K562 (cell line): ENCODE measurements around the gene NUTM1. TPM values are rescaled to one million over a fixed set of nuclear protein-coding genes. Genes with fewer than 3 reads are reported as not detected.

ENCODE experiments used
- ARHGAP35 ChIP-seq: fragments of 450-650 bp; IDR thresholded peaks from 2 replicates; pipeline ENCODE4 v1.6.1; 2018; ENCODE audit not compliant: partially characterized antibody
- BCOR ChIP-seq: fragments of 450-650 bp; IDR thresholded peaks from 2 replicates; pipeline ENCODE4 v1.6.1; 2016
- BRD4 ChIP-seq: fragments of 200-600 bp; sonication (generic); IDR thresholded peaks from 2 replicates; pipeline ENCODE4 v1.6.1; 2017; ENCODE audit warnings: inconsistent platforms
- CCAR2 ChIP-seq: fragments of 200-400 bp; formaldehyde crosslinking; IDR thresholded peaks from 2 replicates; pipeline ENCODE4 v1.6.1; 2017; ENCODE audit warnings: mild to moderate bottlenecking, low read depth, low read length
- GATAD2A ChIP-seq: fragments of 450-650 bp; IDR thresholded peaks from 2 replicates; pipeline ENCODE4 v1.6.1; 2017
- GATAD2B ChIP-seq: fragments of 450-650 bp; IDR thresholded peaks from 2 replicates; pipeline ENCODE4 v1.6.1; 2017; ENCODE audit warnings: mild to moderate bottlenecking, borderline replicate concordance
- HCFC1 ChIP-seq: IDR thresholded peaks from 2 replicates; pipeline ENCODE4 v1.6.1; 2012; ENCODE audit warnings: low read depth, low read length, improper control_type of control experiment
- HDGF ChIP-seq: fragments of 450-650 bp; IDR thresholded peaks from 2 replicates; pipeline ENCODE4 v1.6.1; 2016
- HIVEP1 ChIP-seq: fragments of 250-450 bp; sonication (Bioruptor Pico); IDR thresholded peaks from 2 replicates; pipeline ENCODE4 v1.4.0; 2020; ENCODE audit warnings: mild to moderate bottlenecking
- KLF6 ChIP-seq: fragments of 250-450 bp; sonication (Bioruptor Pico); IDR thresholded peaks from 2 replicates; pipeline ENCODE4 v1.4.0; 2020; ENCODE audit warnings: mild to moderate bottlenecking, moderate library complexity, borderline replicate concordance
- MYBL2 ChIP-seq, 2 experiments: fragments of 450-650 bp in 1 of 2; sonication (generic) in 1 of 2; formaldehyde crosslinking in 1 of 2; IDR thresholded peaks; 2 replicates each; pipeline versions ENCODE4 v1.6.1 to v1.8.1; 2017 to 2022; ENCODE audit warnings: borderline replicate concordance in 1 of 2, inconsistent platforms in 1 of 2, low read depth in 1 of 2, mild to moderate bottlenecking in 1 of 2, missing genetic modification reagents in 1 of 2, moderate library complexity in 1 of 2
- NR3C1 ChIP-seq: sonication (generic); formaldehyde crosslinking; IDR thresholded peaks from 2 replicates; pipeline ENCODE4 v1.8.1; 2022; ENCODE audit warnings: missing genetic modification reagents
- RB1 ChIP-seq: fragments of 450-650 bp; IDR thresholded peaks from 2 replicates; pipeline ENCODE4 v1.6.1; 2017; ENCODE audit warnings: low read depth, mild to moderate bottlenecking
- SMAD1 ChIP-seq: fragments of 150-350 bp; IDR thresholded peaks from 2 replicates; pipeline ENCODE4 v1.6.1; 2014; ENCODE audit warnings: low read length, low read depth; ENCODE audit not compliant: partially characterized antibody
- SOX6 ChIP-seq: fragments of 450-650 bp; IDR thresholded peaks from 2 replicates; pipeline ENCODE4 v1.6.1; 2014; ENCODE audit warnings: mild to moderate bottlenecking
- TAF7 ChIP-seq: fragments of 450-650 bp; IDR thresholded peaks from 2 replicates; pipeline ENCODE4 v1.6.1; 2016; ENCODE audit warnings: missing genetic modification characterization, missing compliant biosample characterization
- TBL1XR1 ChIP-seq, 2 experiments: IDR thresholded peaks; 2 replicates each; pipeline ENCODE4 v1.6.1; 2012; ENCODE audit warnings: improper control_type of control experiment in 2 of 2, low read length in 2 of 2, mild to moderate bottlenecking in 1 of 2
- U2AF1 ChIP-seq: fragments of 200-400 bp; formaldehyde crosslinking; optimal IDR thresholded peaks from 2 replicates; pipeline ENCODE3; 2017; ENCODE audit warnings: mild to moderate bottlenecking, low read depth, low read length, moderate library complexity
- WHSC1 ChIP-seq: IDR thresholded peaks from one replicate; pipeline ENCODE4 v1.6.1; 2012; ENCODE audit warnings: low read length, control low read depth, inconsistent platforms
- YY1 ChIP-seq, 3 experiments: IDR thresholded peaks; 2 replicates each; pipeline ENCODE4 v1.6.1; 2011; ENCODE audit warnings: low read length in 2 of 3, mild to moderate bottlenecking in 2 of 3, moderate library complexity in 2 of 3, borderline replicate concordance in 1 of 3, control low read depth in 1 of 3, low read depth in 1 of 3; ENCODE audit not compliant: insufficient read depth in 3 of 3, insufficient replicate concordance in 2 of 3, control insufficient read depth in 1 of 3, insufficient read length in 1 of 3; ENCODE audit errors: extremely low read depth in 1 of 3
- ZNF140 ChIP-seq: fragments of 250-450 bp; sonication (Bioruptor Pico); IDR thresholded peaks from 2 replicates; pipeline ENCODE4 v1.8.0; 2021; ENCODE audit warnings: moderate library complexity, mild to moderate bottlenecking, inconsistent platforms
- ZNF224 ChIP-seq: sonication (generic); formaldehyde crosslinking; IDR thresholded peaks from 2 replicates; pipeline ENCODE4 v1.8.0; 2022; ENCODE audit warnings: mild to moderate bottlenecking, missing genetic modification reagents
- ZNF274 ChIP-seq: IDR thresholded peaks from 2 replicates; pipeline ENCODE4 v1.6.1; 2011; ENCODE audit warnings: low read depth, mild to moderate bottlenecking, low read length, moderate library complexity, borderline replicate concordance
- ZNF79 ChIP-seq: fragments of 250-450 bp; sonication (Bioruptor Pico); IDR thresholded peaks from 2 replicates; pipeline ENCODE4 v1.4.0; 2020; ENCODE audit warnings: low read depth, mild to moderate bottlenecking, moderate library complexity
- polyA plus RNA-seq, 8 experiments: library from polyadenylated mRNA; depleted of rRNA in 4 of 8; stranded (reverse) in 5 of 8; unstranded in 3 of 8; fragments of >200 nt; fragmentation: Nextera tagmentation in 2 of 8; fragmentation: Illumina TruSeq in 1 of 8; extraction: Ambion mirVana in 2 of 8; extraction: Trizol in 1 of 8; gene quantifications; 2 replicates each; pipeline versions ENCODE4 v1.2.1 to v1.2.3, GENCODE V29; 2011 to 2014; ENCODE audit warnings: inconsistent platforms in 1 of 8, missing spikeins in 1 of 8
- total RNA-seq, 7 experiments: library from RNA; depleted of rRNA in 6 of 7; stranded (reverse); fragments of >200 nt in 6 of 7; fragmentation: Illumina TruSeq in 2 of 7; extraction: Trizol in 2 of 7; gene quantifications; 2 replicates each; pipeline versions ENCODE4 v1.2.1 to v1.2.3, GENCODE V29; 2011 to 2021; ENCODE audit warnings: low replicate concordance in 1 of 7
- TF ChIP-seq, protein P1 (sequence below): sonication (generic); formaldehyde crosslinking; IDR thresholded peaks from 2 replicates; pipeline ENCODE4 v1.8.1; 2022; ENCODE audit warnings: missing genetic modification reagents
- TF ChIP-seq, protein P2 (sequence below): sonication (generic); formaldehyde crosslinking; IDR thresholded peaks from 2 replicates; pipeline ENCODE4 v1.8.0; 2023; ENCODE audit warnings: mild to moderate bottlenecking, missing genetic modification reagents

NUTM1 gene
- total and polyA plus RNA-seq, 9 of the 15 experiments (the other 6 are each of a cell fraction or from before 2014, with no cell fraction given), result 0.01 to 0.05 (median 0.04) TPM; not detected in 4

DNA sequence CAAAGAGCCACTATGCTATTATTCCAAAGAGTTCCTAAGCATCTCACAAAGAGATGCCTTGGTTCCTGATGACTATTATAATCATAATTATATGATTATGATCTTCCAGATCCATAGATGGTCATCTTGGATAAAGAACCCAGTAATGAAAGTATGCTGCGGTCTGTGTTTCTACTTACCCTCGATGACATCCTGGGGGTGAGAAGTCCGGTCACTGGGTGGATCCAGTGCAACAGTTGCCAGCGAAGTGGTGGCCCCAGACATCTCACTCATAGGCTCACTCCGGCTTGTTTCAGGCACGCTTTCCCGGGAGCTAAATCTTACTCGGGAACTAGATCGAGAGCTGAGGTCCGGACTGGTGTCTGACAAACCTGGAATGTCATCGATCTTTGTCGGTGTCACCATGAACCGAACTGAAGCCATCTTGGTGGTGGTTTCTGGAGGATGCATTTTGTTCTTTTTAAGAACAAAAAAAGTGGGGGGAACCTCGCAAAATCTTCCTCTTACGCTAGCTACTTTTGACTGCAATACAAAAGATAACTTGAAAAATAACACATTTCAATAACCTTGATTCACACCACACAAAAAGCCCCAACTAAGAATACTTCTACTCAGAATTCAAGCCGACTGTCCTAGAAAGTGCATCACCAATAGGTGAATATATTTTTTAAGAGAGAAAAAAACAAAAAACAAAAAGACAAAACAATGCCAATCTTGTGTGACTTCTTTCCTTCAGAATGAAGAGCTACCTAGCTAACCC lies 6.7 kb upstream of the NUTM1 start (continued):
- TF ChIP-seq U2AF1 (no peak), ZNF224 (CRISPR knock-in tag) (no peak), BCOR (no peak), NR3C1 (CRISPR knock-in tag) (no peak), HDGF (no peak), GATAD2B (no peak), BRD4 (no peak), ZNF274 (no peak), SMAD1 (no peak), MYBL2 (IDR thresholded peaks at IDR 0.05; ENCODE audit: low read depth) (no peak), MYBL2 (CRISPR knock-in tag; IDR thresholded peaks at IDR 0.05; ENCODE audit: borderline replicate concordance) (no peak), HIVEP1 (CRISPR knock-in tag) (no peak), ZNF140 (CRISPR knock-in tag) (no peak), CCAR2 (no peak), KLF6 (CRISPR knock-in tag) (no peak), ARHGAP35 (no peak), ZNF79 (CRISPR knock-in tag) (0 out of 2 replicates have a peak, but pooled peaks have one; percentile 28), GATAD2A (no peak), SOX6 (no peak), TBL1XR1 (IDR thresholded peaks at IDR 0.05; ENCODE audit: low read length in 2 of 2) (no peak), YY1 (IDR thresholded peaks at IDR 0.05; ENCODE audit: borderline replicate concordance in 1 of 3, control insufficient read depth in 1 of 3, extremely low read depth in 1 of 3, insufficient read depth in 3 of 3, insufficient read length in 1 of 3, insufficient replicate concordance in 2 of 3, low read depth in 1 of 3, low read length in 2 of 3) (peak in 1 of 3 experiments; percentile 11), RB1 (no peak), TAF7 (tag) (no peak), WHSC1 (no peak), HCFC1 (no peak)
- TF ChIP-seq, protein P1, sequence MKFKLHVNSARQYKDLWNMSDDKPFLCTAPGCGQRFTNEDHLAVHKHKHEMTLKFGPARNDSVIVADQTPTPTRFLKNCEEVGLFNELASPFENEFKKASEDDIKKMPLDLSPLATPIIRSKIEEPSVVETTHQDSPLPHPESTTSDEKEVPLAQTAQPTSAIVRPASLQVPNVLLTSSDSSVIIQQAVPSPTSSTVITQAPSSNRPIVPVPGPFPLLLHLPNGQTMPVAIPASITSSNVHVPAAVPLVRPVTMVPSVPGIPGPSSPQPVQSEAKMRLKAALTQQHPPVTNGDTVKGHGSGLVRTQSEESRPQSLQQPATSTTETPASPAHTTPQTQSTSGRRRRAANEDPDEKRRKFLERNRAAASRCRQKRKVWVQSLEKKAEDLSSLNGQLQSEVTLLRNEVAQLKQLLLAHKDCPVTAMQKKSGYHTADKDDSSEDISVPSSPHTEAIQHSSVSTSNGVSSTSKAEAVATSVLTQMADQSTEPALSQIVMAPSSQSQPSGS, result no peak
- TF ChIP-seq, protein P2, sequence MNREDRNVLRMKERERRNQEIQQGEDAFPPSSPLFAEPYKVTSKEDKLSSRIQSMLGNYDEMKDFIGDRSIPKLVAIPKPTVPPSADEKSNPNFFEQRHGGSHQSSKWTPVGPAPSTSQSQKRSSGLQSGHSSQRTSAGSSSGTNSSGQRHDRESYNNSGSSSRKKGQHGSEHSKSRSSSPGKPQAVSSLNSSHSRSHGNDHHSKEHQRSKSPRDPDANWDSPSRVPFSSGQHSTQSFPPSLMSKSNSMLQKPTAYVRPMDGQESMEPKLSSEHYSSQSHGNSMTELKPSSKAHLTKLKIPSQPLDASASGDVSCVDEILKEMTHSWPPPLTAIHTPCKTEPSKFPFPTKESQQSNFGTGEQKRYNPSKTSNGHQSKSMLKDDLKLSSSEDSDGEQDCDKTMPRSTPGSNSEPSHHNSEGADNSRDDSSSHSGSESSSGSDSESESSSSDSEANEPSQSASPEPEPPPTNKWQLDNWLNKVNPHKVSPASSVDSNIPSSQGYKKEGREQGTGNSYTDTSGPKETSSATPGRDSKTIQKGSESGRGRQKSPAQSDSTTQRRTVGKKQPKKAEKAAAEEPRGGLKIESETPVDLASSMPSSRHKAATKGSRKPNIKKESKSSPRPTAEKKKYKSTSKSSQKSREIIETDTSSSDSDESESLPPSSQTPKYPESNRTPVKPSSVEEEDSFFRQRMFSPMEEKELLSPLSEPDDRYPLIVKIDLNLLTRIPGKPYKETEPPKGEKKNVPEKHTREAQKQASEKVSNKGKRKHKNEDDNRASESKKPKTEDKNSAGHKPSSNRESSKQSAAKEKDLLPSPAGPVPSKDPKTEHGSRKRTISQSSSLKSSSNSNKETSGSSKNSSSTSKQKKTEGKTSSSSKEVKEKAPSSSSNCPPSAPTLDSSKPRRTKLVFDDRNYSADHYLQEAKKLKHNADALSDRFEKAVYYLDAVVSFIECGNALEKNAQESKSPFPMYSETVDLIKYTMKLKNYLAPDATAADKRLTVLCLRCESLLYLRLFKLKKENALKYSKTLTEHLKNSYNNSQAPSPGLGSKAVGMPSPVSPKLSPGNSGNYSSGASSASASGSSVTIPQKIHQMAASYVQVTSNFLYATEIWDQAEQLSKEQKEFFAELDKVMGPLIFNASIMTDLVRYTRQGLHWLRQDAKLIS (CRISPR knock-in tag), result no peak
